WTC11 (cell line): ENCODE measurements around the gene GNAS-AS1.

ENCODE experiments used
- FOXP1 ChIP-seq: sonication (generic); formaldehyde crosslinking; IDR thresholded peaks from 2 replicates; pipeline ENCODE4 v1.8.0; 2022; ENCODE audit warnings: missing genetic modification reagents, mild to moderate bottlenecking, moderate library complexity, borderline replicate concordance
- JUN ChIP-seq: sonication (generic); formaldehyde crosslinking; IDR thresholded peaks from 2 replicates; pipeline ENCODE4 v1.8.0; 2023; ENCODE audit warnings: mild to moderate bottlenecking, missing genetic modification reagents
- NR3C1 ChIP-seq: sonication (generic); formaldehyde crosslinking; conservative IDR thresholded peaks from 2 replicates; pipeline ENCODE4 v1.8.1; 2023; ENCODE audit warnings: low read depth, mild to moderate bottlenecking, missing genetic modification reagents
- SMAD3 ChIP-seq: sonication (generic); formaldehyde crosslinking; IDR thresholded peaks from 2 replicates; pipeline ENCODE4 v1.8.0; 2022; ENCODE audit warnings: missing genetic modification reagents, mild to moderate bottlenecking, borderline replicate concordance
- TP53 ChIP-seq: sonication (generic); formaldehyde crosslinking; IDR thresholded peaks from 2 replicates; pipeline ENCODE4 v1.8.1; 2023; ENCODE audit warnings: mild to moderate bottlenecking, missing genetic modification reagents
- TF ChIP-seq, protein P1 (sequence below): sonication (generic); formaldehyde crosslinking; IDR thresholded peaks from 2 replicates; pipeline ENCODE4 v1.8.0; 2022; ENCODE audit warnings: mild to moderate bottlenecking, missing genetic modification reagents
- TF ChIP-seq, protein P2 (sequence below): fragments of 200-600 bp; IDR thresholded peaks from 2 replicates; pipeline ENCODE4 v1.8.0; 2022; ENCODE audit warnings: antibody characterized with exemption
- TF ChIP-seq, protein P3 (sequence below): sonication (generic); formaldehyde crosslinking; IDR thresholded peaks from 2 replicates; pipeline ENCODE4 v1.8.0; 2022; ENCODE audit warnings: mild to moderate bottlenecking, missing genetic modification reagents
- TF ChIP-seq, protein P4 (sequence below): sonication (generic); formaldehyde crosslinking; conservative IDR thresholded peaks from 2 replicates; pipeline ENCODE4 v1.8.1; 2022; ENCODE audit warnings: mild to moderate bottlenecking, missing genetic modification reagents

DNA sequence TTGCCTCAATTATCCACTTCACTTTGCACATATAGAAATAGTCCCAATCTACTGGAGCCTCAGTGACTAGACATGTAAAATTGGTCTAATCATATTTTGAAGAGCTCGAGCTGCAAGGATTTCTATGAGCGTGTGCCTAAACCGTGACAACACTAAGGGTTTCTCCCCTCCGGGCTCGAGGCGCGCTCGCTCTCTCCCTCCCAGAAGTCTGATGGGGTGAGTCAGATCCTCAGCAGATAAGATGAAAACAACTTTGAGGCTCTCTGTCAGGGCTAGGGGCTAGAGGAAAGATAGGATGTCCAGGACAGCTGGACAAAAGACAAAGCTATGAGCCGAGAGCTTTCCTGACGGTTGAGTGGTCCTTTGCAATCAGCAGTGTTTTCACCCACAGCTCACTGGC is 16.8 kb downstream of the GNAS-AS1 start:
- no peak for TF ChIP-seq TP53 (CRISPR knock-in tag)
- TF ChIP-seq FOXP1 (CRISPR knock-in tag), result no peak
- TF ChIP-seq, protein P1, sequence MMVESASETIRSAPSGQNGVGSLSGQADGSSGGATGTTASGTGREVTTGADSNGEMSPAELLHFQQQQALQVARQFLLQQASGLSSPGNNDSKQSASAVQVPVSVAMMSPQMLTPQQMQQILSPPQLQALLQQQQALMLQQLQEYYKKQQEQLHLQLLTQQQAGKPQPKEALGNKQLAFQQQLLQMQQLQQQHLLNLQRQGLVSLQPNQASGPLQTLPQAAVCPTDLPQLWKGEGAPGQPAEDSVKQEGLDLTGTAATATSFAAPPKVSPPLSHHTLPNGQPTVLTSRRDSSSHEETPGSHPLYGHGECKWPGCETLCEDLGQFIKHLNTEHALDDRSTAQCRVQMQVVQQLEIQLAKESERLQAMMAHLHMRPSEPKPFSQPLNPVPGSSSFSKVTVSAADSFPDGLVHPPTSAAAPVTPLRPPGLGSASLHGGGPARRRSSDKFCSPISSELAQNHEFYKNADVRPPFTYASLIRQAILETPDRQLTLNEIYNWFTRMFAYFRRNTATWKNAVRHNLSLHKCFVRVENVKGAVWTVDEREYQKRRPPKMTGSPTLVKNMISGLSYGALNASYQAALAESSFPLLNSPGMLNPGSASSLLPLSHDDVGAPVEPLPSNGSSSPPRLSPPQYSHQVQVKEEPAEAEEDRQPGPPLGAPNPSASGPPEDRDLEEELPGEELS (CRISPR knock-in tag), result no peak
- TF ChIP-seq, protein P2, sequence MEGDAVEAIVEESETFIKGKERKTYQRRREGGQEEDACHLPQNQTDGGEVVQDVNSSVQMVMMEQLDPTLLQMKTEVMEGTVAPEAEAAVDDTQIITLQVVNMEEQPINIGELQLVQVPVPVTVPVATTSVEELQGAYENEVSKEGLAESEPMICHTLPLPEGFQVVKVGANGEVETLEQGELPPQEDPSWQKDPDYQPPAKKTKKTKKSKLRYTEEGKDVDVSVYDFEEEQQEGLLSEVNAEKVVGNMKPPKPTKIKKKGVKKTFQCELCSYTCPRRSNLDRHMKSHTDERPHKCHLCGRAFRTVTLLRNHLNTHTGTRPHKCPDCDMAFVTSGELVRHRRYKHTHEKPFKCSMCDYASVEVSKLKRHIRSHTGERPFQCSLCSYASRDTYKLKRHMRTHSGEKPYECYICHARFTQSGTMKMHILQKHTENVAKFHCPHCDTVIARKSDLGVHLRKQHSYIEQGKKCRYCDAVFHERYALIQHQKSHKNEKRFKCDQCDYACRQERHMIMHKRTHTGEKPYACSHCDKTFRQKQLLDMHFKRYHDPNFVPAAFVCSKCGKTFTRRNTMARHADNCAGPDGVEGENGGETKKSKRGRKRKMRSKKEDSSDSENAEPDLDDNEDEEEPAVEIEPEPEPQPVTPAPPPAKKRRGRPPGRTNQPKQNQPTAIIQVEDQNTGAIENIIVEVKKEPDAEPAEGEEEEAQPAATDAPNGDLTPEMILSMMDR, result no peak
- TF ChIP-seq, protein P3, sequence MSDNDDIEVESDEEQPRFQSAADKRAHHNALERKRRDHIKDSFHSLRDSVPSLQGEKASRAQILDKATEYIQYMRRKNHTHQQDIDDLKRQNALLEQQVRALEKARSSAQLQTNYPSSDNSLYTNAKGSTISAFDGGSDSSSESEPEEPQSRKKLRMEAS, result no peak
- TF ChIP-seq, protein P4, sequence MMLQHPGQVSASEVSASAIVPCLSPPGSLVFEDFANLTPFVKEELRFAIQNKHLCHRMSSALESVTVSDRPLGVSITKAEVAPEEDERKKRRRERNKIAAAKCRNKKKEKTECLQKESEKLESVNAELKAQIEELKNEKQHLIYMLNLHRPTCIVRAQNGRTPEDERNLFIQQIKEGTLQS (CRISPR knock-in tag), result no peak
- TF ChIP-seq JUN (CRISPR knock-in tag), result no peak
- no peak for TF ChIP-seq NR3C1 (CRISPR knock-in tag)
- TF ChIP-seq SMAD3 (CRISPR knock-in tag), result no peak
